GM20000 (cell line): ENCODE results near the gene SLC6A6.

Experiments used
- DNase-seq: peaks from one replicate; pipeline ENCODE4 v3.0.0; 2012; ENCODE audit warnings: low spot score
- TF ChIP-seq, protein P1 (sequence below): IDR thresholded peaks from 2 replicates; pipeline ENCODE4 v1.5.1; 2012; ENCODE audit warnings: mild to moderate bottlenecking, control low read depth; ENCODE audit errors: extremely low read depth, missing control alignments

The SLC6A6 gene

DNA sequence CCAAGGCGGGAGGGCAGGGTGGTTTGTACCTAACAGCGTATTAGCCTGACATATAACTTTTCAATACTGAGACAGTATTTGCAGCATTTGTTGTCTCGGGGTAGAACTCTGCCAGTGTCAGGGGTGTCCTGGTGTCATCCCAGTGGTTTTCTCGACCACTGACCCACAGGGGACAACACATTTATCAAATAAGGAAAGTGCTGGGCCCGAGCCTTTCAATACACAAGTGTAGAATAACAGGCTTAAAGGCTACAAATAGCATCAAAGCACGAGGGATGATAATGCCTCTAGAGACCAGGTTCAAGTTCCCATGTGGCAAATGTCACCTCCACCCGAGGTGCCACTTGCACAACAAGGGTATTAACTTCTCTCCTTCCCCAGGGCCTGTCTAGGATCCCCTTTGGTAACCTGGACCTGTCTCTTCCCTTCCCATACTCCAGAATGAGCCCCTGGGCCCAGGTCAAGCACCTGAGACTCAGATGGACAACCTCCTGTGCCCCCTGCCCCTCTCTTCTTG is 9.5 kb upstream of the SLC6A6 start:
- TF ChIP-seq, protein P1, sequence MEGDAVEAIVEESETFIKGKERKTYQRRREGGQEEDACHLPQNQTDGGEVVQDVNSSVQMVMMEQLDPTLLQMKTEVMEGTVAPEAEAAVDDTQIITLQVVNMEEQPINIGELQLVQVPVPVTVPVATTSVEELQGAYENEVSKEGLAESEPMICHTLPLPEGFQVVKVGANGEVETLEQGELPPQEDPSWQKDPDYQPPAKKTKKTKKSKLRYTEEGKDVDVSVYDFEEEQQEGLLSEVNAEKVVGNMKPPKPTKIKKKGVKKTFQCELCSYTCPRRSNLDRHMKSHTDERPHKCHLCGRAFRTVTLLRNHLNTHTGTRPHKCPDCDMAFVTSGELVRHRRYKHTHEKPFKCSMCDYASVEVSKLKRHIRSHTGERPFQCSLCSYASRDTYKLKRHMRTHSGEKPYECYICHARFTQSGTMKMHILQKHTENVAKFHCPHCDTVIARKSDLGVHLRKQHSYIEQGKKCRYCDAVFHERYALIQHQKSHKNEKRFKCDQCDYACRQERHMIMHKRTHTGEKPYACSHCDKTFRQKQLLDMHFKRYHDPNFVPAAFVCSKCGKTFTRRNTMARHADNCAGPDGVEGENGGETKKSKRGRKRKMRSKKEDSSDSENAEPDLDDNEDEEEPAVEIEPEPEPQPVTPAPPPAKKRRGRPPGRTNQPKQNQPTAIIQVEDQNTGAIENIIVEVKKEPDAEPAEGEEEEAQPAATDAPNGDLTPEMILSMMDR: no peak
- DNase-seq: no peak

DNA sequence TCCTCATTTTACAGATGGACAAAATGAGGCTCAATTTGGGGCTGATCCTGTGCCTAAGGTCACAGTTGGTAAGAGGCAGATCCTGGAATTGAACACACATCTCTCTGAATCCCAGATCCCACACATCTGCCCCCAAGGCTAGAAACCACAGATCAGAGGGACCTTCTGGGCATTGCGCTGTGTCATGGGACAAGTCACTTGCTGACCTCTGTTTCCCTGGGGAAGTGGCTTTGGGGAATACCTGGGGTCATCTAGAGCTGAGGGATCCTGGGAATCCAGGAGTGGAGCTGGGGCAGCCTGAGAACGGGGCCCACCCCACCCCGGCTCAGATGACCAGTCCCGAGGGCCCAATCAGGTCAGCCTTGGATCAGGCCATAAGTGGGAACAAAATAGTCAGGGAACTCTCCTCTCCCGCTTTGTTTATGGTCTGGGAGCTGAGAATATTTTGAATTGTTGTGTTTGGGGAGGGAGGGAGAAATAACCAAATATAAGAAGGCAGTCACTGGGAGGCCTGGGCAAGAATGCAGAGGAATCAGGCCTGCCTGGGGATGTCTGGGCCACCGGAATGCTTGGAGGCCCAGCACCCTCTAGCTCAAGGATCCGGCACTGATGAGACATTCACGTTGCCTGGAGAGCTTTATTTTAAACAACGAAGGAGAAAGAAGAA is 8.8 kb upstream of the SLC6A6 start:
- no peak for DNase-seq
- TF ChIP-seq, protein P1: no peak

DNA sequence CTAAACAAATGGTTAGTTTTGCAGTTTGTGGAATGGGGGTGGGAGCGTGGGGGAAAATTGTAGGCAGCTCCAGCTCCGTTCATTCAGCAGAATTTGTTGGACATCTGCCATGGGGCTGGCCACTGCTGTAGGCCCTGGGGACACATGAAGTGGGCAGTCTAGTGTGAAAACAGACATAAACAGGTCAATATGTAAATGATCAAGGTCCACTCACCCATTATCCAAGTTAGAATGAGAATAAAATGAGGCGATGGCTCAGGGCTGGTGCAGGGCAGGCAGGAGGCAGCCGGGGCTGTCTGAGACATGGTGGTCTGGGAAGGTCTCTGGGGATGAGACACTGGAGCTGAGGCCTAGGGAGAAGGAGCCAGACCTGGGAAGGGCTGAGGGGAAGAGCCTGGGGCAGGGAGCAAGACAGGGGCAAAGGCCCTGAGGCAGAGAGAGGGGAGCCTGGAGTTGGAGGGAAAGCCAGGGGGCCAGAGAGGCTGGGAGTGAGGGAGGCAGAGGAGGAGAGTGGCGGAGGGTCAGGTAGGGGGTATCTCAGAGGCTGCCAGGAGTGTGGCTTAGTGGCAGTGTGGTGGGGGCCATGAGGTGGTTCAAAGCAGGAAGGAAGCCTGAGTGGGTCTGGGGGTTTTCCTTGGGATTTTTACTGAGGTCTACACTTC is 6.2 kb upstream of the SLC6A6 start:
- DNase-seq: no peak

DNA sequence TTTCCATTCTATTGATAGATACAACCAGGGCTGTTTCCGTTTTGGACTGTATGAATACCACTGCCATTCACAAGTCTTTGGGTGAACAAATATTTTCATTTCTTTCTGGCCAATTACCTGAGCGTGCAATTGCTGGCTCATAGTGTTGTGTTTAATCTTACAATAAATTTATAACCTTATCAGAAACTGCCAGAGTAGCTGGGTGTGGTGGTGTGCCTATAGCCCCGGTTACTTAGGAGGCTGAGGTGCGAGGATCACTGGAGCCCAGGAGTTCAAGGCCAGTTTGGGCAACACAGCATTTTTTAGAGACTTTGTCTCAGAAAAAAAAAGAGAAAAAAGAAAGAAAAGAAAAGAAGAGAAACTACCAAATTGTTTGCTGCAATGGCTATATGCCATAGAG is 5.4 kb upstream of the SLC6A6 start:
- TF ChIP-seq, protein P1: no peak

More for the DNA sequence above, 6.2 kb upstream of the SLC6A6 start:
- TF ChIP-seq, protein P1: no peak

DNA sequence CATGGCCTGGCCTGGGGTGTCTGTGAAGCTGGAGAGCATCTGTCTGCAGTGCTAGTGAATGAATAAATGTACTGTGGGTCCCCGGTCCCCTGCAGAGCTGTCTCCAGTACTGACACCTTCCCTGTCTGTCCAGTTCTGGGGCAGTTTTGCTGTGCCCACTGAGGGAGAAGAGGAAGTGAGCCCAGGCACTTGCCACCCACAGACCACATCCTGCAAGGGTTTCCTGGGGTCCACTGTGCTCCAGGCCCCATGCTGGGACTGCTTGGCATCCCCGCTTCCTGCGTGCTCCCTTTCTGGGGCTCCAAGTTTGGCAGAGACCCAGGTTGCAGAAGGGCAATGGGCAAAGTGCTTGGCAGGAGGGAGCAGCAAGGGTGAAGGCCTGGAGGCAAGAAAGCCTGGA is 4.9 kb upstream of the SLC6A6 start:
- peak; percentile 44 for DNase-seq
- TF ChIP-seq, protein P1: no peak

More for the DNA sequence above, 5.4 kb upstream of the SLC6A6 start:
- DNase-seq: no peak

DNA sequence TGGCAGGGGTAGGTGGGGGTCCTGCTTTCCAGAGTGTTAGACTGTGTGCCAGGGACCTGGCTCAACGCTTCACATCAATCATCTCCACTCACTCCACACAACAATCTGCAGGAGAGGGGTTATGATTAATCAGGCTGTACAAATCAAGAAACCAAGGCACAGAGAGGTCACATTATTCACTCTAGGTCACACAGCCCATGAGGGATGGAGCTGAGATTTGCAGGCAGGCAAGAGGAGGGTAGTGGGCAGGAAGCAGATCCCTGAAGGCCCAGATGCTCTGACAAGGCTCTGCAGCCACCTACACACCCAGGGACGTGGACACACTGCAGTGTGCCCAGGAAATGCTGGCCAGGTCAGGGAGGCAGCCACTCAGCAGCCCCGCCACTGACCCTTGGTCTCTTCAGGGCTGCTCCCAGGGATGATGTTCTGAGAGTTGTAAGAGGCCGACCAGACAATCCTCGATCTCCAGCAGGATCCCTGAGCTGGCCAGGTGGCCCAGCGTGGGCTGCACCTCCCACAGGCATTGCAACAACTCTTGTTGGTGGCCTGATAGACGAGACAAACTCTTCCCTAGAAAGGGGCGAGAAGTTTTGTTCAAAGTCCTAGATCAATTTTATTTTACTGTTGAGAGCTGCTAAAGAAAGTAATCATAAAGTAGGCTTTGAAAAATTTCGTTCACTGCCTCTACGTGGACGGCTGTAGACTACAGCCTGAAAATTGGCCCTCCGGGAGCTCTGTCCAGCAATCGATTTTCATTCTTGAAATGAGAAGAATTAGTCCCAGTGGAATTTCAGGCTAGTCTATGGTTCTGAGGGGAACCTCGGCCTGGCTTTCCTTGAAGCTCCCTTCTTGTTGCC is 4.2 kb upstream of the SLC6A6 start:
- TF ChIP-seq, protein P1: no peak
- no peak for DNase-seq

DNA sequence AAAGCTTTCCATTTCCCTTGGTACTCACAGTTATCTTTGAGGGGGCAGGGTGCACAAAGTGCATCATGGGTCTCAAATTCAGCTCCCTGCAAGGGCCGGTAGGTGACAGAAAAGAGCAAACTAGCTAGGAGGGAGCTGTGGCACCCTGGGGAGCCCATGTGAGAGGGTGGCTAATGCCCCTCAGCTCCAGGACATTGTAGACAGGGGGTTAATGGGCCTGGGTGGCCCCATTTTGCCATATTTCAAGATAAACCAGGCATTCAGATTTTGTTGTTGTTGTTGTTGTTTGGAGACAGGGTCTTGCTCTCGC is 3.7 kb upstream of the SLC6A6 start:
- no peak for DNase-seq
- TF ChIP-seq, protein P1: peak; percentile 1
